Measurements from ENCODE around the gene MAP3K21. TPM values are rescaled to one million over a fixed set of nuclear protein-coding genes. Genes with fewer than 3 reads are reported as not detected.

MAP3K21 gene
- total and polyA plus RNA-seq, 7 donors, result 0.04 to 0.49 (median 0.13) TPM

GRCh38 chr1:233366575-233366974 is 39.1 kb downstream of the MAP3K21 start:
- Histone ChIP-seq H3K36me3 (ENCODE audit: insufficient read depth in 1 of 2, low read depth in 1 of 2) (no peaks in the 10 kb centered on the region), H3K4me3 (no peak overlapping the region), H3K4me1 (no peaks in the 10 kb centered on the region), H3K27ac (no peak overlapping the region), H3K27me3 (ENCODE audit: insufficient read depth in 3 of 3, low read length in 2 of 3) (peaks cover 0 to 3% (median 0%) of the 10 kb centered on the region in 3 donors), H3K9me3 (no peaks in the 10 kb centered on the region)
- TF ChIP-seq CTCF (IDR thresholded peaks at IDR 0.05), result no peak
- DNase-seq, result no peak
- WGBS, 3 donors, result 54 to 57% (median 55%) methylated on average over 3 of the region's 3 CpGs
- no peak for ATAC-seq
- intact Hi-C loops (cut with DNase I), result no loop called here

GRCh38 chr1:233367057-233367803 is 39.7 kb downstream of the MAP3K21 start:
- ATAC-seq (no peak), DNase-seq (no peak)
- intact Hi-C loops (cut with DNase I), result no loop called here
- Histone ChIP-seq H3K27ac (no peak overlapping the region), H3K4me1 (no peaks in the 10 kb centered on the region), H3K36me3 (ENCODE audit: insufficient read depth in 1 of 2, low read depth in 1 of 2) (no peaks in the 10 kb centered on the region), H3K9me3 (no peaks in the 10 kb centered on the region), H3K27me3 (ENCODE audit: insufficient read depth in 3 of 3, low read length in 2 of 3) (peaks cover 0 to 3% (median 0%) of the 10 kb centered on the region in 3 donors), H3K4me3 (no peak overlapping the region)
- 46 to 63% (median 60%) methylated on average over 6 of the region's 6 CpGs for WGBS, 3 donors
- TF ChIP-seq CTCF (IDR thresholded peaks at IDR 0.05), result no peak

- Histone ChIP-seq H3K4me3 (no peak overlapping the region), H3K27me3 (ENCODE audit: insufficient read depth in 3 of 3, low read length in 2 of 3) (no peaks in the 10 kb centered on the region), H3K27ac (no peak overlapping the region), H3K9me3 (no peaks in the 10 kb centered on the region), H3K4me1 (no peaks in the 10 kb centered on the region), H3K36me3 (ENCODE audit: insufficient read depth in 1 of 2, low read depth in 1 of 2) (no peaks in the 10 kb centered on the region)
- 50 to 63% (median 59%) methylated on average over 3 of the region's 3 CpGs for WGBS, 3 donors
- no peak for ATAC-seq
- no peak for TF ChIP-seq CTCF (IDR thresholded peaks at IDR 0.05)
- intact Hi-C loops (cut with DNase I), result no loop called here
- DNase-seq, result no peak
Measured at GRCh38 chr1:233368106-233368788, 40.7 kb downstream of the MAP3K21 start.

- H3K36me3 ChIP-seq (ENCODE audit: insufficient read depth in 1 of 2, low read depth in 1 of 2), result no peaks in the 10 kb centered on the region
- ATAC-seq, result no peak
- intact Hi-C loops (cut with DNase I), result no loop called here
- DNase-seq, result no peak
- WGBS, 3 donors, result 92 to 96% (median 94%) methylated on average over 1 of the region's 1 CpG
- no peaks in the 10 kb centered on the region for H3K9me3 ChIP-seq
- no peaks in the 10 kb centered on the region for H3K27me3 ChIP-seq (ENCODE audit: insufficient read depth in 3 of 3, low read length in 2 of 3)
- no peak overlapping the region for H3K4me3 ChIP-seq
- H3K4me1 ChIP-seq, result no peaks in the 10 kb centered on the region
- no peak for TF ChIP-seq CTCF (IDR thresholded peaks at IDR 0.05)
- no peak overlapping the region for H3K27ac ChIP-seq
Measured at GRCh38 chr1:233368789-233369130, 41.2 kb downstream of the MAP3K21 start.

Data from psoas muscle (tissue), 8 donors.